Measurements from ENCODE around the gene CSF3R. TPM values are rescaled to one million over a fixed set of nuclear protein-coding genes. Genes with fewer than 3 reads are reported as not detected.

The CSF3R gene
- total RNA-seq, 1 donor from 2014 or later, result 21.7 TPM

GRCh38 chr1:36455386-36455785 is 27.3 kb downstream of the CSF3R start:
- no peak for DNase-seq

GRCh38 chr1:36453600-36454388 is 28.9 kb downstream of the CSF3R start:
- DNase-seq, result no peak

GRCh38 chr1:36453051-36453450 is 29.7 kb downstream of the CSF3R start:
- DNase-seq, result no peak

- DNase-seq, result no peak
Measured at GRCh38 chr1:36450919-36451305, 31.8 kb downstream of the CSF3R start.

DNA sequence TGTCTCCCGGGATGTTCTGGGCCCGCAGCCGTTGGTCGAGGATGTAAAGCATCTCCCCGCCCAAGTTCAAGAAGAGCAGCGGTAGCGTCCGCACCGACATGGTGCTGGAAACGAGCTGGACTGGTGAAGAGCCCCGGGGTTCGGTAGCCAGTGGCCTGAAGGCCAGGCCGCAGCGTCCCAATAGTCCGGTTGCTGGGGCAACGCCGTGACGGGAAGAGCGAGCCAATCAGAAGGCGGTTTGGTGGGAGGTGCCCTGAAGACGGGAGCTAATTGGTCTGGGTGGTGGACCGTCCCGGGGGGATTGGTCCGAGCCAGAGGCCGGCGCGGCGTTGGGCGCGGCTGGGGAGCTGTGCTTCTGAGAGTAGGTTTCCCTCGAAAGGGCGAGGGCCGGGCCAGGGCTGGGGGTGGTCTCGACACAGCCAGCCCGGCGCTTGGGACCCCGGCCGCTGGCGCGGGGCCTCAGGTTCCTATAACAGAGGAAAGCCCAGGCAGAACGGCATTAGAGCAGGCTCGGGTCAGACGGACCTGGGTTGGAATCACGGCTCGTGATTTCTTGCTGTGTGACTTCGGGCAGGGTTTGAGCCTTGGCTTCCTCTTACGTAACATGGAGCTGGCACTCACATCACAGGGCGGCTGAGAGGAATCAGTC is 32.3 kb downstream of the CSF3R start, which contains the start of gene OSCP1:
OSCP1 (minus strand) TSS at position 182 of the 649 bp plus-strand sequence; CDS start at position 100, 82 bp downstream.
- peak; percentile 96 for DNase-seq

DNA sequence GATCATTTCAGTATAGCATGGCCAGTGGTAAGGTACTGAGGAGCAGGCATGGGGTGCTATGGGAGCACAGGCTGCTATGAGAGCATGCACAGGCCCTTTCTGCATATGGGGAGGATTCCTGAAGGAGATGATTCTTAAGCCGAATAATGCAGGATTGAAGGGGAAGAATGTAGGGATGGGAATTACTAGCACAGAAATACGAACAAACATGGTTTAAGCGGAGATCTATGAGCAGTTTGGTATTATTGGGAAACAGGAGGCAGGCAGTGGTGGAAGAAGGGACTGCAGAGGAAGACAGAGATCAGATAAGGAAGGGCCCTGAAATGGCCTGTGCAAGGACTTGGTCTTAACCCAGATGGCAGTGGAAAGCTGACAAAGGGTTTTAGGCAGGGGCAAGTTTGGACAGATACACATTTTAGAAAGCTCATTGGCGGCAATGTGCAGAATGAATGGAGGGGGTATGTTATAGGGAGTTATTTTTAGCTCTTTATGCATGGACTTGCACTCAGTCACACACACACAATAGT is 34.1 kb downstream of the CSF3R start:
- DNase-seq, result peak; percentile 17

DNA sequence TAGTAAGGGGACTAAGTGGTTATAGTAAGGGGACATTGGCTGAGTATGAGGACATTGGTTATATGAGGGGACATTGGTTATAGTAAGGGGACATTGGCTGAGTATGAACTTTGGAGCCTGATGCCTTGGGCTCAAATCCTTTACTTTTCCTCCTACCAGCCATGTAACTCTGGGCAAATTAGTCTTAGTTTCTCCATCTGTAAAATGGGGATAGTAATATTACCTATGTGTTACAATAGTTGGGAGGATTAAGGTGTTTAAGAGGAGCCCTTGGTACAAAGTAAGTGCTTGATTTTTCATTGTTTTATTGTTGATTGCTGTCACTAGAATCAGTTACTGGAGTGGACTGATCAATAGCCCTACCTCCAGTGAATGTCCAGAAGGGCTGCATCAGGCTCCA is 35.3 kb downstream of the CSF3R start:
- DNase-seq, result no peak

DNA sequence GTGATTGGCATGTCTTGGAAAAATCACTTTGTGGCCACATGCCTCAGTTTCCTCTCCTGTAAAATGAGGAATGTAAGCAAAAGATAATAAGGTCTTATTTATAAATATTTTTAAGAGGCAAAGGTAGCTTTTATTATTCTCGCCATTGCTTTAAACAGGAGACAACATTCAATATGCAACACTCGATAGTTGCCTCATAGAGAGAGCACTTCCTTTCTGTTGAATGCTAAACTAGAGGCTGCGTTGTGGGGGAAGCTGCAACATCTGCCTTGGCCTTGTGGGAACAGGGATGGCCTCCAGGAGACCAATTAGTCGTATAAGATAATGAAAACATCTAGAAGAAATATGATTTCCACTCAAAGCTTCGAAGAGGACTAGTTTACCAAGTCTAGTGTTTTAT is 36.0 kb downstream of the CSF3R start:
- no peak for DNase-seq

DNA sequence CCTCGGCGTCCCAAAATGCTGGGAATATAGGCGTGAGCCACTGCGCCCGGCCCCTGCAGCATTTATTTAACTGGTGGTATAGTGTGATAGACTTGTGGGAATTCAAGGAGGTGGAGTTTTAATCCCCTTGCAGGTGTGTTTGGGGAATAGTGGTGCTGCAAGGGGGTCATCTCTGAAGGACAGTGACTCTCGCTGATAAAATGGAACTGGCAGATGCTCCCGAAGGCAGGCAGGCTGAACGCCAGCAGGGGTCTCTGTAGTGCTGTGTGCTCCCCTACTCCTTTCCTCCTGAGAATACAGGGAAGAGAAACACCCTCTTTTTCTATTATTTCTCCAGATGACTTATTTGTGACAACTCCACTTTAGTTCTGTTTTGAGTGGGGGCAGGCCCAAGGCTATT is 36.4 kb downstream of the CSF3R start:
- DNase-seq, result peak; percentile 10

- DNase-seq, result no peak
Measured at GRCh38 chr1:36443297-36443696, 39.4 kb downstream of the CSF3R start.

DNA sequence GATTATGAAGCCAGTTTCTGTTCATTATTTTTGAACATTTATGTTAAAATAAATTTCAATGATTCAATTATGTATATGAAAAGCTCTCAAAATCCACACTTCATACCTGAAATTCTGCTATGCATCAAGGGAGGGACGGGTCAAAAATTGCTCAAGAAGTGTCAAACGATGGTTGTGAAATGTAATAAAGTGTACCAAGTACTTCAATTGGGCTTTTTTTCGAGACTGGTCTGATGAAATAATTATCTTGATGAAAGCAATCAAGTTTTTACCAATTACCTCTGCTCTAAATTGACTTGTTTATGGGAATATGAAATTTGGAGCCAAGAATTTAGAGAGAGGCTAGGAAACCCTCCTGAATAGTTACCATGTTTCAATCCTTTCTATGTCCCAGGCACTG is 40.4 kb downstream of the CSF3R start:
- no peak for DNase-seq

DNA sequence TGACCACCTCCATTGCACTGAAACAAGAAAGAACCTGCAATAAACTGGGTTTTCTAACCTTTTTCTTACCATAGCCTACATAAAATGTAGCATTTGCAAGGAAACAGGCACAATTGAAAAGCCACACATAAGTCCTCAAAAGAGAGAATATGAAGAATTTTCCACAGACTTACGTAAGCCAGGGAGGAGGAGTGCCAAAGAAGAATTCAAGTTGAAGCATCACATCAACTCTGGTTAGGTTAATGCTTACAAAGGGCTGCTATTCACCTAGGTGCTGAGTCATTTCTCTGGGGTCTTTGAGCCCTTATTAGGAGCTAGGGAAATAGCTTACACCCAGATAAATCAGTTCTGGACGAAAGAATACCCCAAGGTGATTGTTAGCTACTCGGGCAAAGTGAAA is 42.1 kb downstream of the CSF3R start:
- DNase-seq, result no peak

DNA sequence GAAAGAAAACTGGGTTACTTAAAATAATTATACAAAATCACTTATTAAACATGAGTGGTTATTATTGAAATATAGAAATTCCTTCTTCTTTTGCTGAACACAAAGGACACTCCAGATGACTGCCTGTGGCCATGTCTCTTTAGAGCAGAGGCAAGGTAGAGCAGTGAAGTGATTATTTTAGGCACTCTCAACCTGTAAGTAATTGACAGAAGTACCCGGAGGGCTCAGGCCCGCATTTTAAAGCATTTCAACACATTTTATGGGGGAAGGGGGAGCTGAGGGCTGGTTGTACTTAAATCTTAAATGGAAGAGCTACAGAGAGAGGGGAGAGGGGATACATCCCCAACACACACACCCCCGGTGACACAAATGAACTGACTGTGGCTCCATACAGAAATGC is 42.7 kb downstream of the CSF3R start:
- DNase-seq, result no peak

DNA sequence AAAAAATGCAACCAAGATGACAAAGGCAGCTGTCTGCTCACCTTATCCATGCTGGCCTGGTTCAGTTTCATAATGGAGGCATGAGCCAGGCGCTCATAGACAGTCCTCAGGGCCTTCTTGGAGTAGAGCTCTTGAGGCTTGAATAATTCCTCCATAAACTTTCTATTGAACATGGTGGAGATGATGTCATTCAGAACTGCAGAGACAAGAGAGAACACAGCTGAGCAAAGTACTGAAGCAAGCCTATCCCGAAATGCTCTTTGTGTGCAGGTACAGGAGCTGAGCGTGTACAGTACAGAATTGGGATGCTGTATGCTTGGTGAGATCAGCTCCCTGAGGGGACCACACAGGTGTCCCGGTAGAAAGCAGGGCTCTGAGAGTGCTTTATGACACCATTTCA is 44.0 kb downstream of the CSF3R start:
- no peak for DNase-seq

GRCh38 chr1:36436821-36437220 is 45.9 kb downstream of the CSF3R start:
- DNase-seq, result no peak

GRCh38 chr1:36433102-36433501 is 49.6 kb downstream of the CSF3R start:
- DNase-seq, result no peak

- no peak for DNase-seq
Measured at GRCh38 chr1:36432616-36433015, 50.1 kb downstream of the CSF3R start.

GRCh38 chr1:36425791-36426190 is 56.9 kb downstream of the CSF3R start:
- no peak for DNase-seq

DNA sequence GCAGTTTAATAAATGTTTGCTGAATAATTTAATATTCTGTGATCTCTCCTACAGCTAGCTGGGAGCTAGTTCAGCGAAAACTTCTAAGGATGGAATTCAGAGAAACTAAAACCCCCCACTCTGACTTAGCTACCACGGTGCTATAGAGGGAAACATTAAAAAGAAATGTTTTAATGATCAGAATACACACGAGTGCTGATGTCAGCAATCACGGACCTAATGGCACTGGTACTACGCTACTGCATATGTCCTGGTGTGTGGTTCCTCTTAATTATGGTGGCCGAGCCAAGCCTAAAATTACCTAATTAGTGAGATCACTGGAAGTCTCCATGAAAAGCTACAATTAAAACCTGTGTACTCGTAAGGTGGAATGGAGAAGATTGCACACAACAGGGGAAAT is 61.1 kb downstream of the CSF3R start:
- no peak for DNase-seq

- DNase-seq, result peak; percentile 83
Measured at GRCh38 chr1:36420836-36421317, 61.8 kb downstream of the CSF3R start.

DNA sequence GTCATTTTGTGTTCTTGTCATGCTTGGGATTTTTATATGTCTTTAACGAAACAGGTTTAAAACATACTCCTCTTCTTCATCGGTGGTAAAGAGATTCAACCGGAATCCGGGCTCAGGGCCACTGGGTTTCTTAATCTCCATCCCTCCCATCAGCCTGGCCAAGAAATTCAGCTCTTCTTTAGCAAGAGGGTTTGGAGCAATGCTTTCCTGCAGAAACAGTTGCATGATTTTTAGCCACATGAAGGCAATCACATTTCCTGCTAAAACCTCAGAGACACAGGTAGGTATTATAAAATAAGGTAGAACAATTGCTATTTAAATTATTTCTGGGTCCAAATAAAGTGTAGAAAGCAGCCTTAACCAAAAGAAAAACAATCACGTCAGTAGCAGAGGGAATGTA is 62.3 kb downstream of the CSF3R start:
- no peak for DNase-seq

GRCh38 chr1:36419569-36419968 is 63.1 kb downstream of the CSF3R start:
- DNase-seq, result no peak

DNA sequence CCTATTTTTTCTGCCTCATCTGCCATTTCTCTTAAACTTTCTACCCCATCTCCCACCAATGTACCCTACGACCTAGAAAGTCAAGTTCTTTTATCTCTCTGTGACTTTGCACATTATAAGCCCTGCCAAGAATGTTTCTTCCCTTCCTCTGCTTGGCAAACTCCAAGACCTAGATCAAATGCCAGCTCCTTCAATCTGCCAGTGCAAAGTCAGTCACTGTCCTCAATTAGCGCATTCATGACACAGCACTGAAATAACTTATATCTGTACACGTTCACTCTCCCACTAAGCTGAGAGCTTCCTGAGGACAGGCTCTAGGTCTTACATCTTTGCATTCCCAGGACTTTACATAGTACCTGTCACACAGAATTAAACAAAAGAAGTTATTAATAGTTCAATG is 63.6 kb downstream of the CSF3R start:
- no peak for DNase-seq

GRCh38 chr1:36417931-36418330 is 64.8 kb downstream of the CSF3R start:
- DNase-seq, result no peak

Measured in skin of body (tissue), 2 donors.